ENCODE results near the gene GARS1. TPM values are rescaled to one million over a fixed set of nuclear protein-coding genes. Genes with fewer than 3 reads are reported as not detected.

GARS1 gene, protein sequence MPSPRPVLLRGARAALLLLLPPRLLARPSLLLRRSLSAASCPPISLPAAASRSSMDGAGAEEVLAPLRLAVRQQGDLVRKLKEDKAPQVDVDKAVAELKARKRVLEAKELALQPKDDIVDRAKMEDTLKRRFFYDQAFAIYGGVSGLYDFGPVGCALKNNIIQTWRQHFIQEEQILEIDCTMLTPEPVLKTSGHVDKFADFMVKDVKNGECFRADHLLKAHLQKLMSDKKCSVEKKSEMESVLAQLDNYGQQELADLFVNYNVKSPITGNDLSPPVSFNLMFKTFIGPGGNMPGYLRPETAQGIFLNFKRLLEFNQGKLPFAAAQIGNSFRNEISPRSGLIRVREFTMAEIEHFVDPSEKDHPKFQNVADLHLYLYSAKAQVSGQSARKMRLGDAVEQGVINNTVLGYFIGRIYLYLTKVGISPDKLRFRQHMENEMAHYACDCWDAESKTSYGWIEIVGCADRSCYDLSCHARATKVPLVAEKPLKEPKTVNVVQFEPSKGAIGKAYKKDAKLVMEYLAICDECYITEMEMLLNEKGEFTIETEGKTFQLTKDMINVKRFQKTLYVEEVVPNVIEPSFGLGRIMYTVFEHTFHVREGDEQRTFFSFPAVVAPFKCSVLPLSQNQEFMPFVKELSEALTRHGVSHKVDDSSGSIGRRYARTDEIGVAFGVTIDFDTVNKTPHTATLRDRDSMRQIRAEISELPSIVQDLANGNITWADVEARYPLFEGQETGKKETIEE
- 117 TPM for polyA plus RNA-seq (2013, experiment 1 of 4)
- 132 TPM for polyA plus RNA-seq (2013, experiment 2 of 4)
- 92.0 TPM for polyA plus RNA-seq (2013, experiment 3 of 4)
- 101 TPM for polyA plus RNA-seq (2013, experiment 4 of 4)

DNA sequence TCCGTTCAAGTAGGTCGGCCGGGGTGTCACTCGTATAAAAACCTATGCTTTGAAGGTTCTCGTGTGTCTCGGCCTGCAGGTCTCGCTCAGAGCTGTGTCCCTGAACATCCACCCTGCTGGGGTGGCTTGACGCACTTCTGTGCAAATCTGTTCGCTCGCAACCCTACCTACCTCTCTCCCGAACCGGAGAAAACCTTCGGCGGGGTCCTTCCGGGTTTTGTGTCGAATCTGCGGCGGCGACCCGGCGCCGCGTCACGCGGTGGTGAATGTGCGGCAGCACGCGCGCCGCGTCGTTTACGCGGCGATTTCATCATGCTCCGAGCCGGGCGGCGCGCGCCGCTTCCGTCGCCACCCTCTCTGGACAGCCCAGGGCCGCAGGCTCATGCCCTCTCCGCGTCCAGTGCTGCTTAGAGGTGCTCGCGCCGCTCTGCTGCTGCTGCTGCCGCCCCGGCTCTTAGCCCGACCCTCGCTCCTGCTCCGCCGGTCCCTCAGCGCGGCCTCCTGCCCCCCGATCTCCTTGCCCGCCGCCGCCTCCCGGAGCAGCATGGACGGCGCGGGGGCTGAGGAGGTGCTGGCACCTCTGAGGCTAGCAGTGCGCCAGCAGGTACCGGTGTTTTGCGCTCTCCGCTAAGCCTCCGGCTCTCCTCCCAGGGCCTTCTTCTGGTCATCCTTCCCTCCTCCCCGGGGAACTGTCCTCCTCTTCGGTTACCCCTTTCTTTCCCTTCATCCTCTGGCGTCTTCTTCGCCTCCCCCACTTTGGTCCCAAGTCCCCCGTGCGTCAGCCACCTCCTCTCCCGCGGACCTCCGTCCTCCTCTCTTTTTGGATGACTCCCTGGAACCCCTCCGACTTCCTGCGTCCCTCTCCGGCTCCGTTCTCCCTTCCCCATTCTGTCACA is at the start of gene GARS1:
TSS of gene GARS1 (plus strand) at position 339 of the 896 bp plus-strand sequence. CDS start at position 383, 44 bp downstream.
- Histone ChIP-seq H3K9me3 (ENCODE audit: control insufficient read depth, low read length) (no peaks in the 10 kb centered on the region), H3K27ac (ENCODE audit: insufficient read depth, low read depth, low read length, poor library complexity, severe bottlenecking) (peak within 1 kb of the TSS; percentile 91), H3K4me1 (ENCODE audit: control insufficient read depth, insufficient read depth, low read length) (peaks cover 15% of the 10 kb centered on the region), H3K4me3 (ENCODE audit: insufficient read depth, low read depth, low read length) (peak within 1 kb of the TSS; percentile 94), H3K27me3 (ENCODE audit: control insufficient read depth, insufficient read depth, low read length, poor library complexity, severe bottlenecking) (no peaks in the 10 kb centered on the region), H3K36me3 (ENCODE audit: control insufficient read depth, insufficient read depth, low read length) (peaks cover 4% of the 10 kb centered on the region)
- 0% methylated on average over 84 of the region's 84 CpGs for WGBS, 2 experiments

DNA sequence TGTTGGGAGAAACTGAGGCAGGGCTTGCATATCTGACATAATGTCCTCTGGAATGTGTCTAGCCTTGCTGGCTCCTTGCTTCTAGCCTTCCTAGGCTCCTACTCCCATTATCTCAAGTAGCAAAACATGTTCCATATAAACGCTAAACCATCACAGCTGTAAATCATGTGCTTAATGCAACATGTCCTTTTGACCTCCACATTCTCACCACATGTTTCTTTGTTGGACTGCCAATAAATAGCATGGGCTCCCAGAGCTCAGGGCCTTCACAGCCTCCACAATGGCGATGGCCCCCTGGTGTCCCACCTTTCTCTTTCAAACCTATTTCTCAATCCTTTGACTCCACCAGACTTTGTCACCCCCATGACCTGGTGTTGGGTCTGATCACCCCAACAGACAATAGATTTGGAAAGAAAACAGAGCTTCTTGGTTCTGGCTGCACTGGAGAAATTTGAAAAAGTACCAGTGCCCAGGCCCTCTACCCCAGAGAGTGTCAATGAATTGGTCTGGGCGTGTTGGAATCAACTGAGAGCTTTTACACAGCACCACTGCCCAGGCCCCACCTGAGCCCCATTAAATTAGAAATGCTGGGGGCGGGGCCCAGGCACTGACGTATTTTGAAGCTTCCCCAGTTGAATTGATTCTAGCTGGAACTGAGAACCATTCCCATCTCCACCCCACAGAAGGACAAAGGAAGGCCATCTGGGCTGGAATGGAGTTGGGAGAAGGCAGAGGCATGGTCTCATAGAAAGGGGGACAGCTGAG is 48.7 kb upstream of the GARS1 start:
- no peaks in the 10 kb centered on the region for H3K27me3 ChIP-seq (ENCODE audit: control insufficient read depth, insufficient read depth, low read length, poor library complexity, severe bottlenecking)

DNA sequence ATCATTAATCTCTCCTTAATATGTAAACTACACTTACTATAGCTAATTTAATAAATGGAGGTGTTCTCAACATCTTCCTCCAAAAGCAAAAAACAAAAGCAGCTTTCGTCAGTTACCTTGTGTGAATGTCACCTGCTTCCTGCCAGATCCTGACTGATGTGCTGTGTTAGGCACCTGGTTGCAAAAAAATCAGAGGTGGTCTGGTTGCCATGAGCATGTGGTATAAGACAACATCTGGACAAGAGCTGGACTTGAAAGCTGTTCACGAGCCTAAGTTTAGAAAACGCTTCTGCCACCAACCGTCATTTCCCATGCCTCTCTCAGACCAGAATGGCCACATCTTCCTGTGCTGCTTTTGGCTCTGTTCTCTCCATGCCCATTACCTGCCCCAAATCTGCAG is 48.1 kb upstream of the GARS1 start:
- no peak overlapping the region for H3K4me3 ChIP-seq (ENCODE audit: insufficient read depth, low read depth, low read length)
- H3K4me1 ChIP-seq (ENCODE audit: control insufficient read depth, insufficient read depth, low read length) = peaks cover 22% of the 10 kb centered on the region
- H3K27ac ChIP-seq (ENCODE audit: insufficient read depth, low read depth, low read length, poor library complexity, severe bottlenecking) = no peak overlapping the region
- no peaks in the 10 kb centered on the region for H3K27me3 ChIP-seq (ENCODE audit: control insufficient read depth, insufficient read depth, low read length, poor library complexity, severe bottlenecking)
- no peaks in the 10 kb centered on the region for H3K9me3 ChIP-seq (ENCODE audit: control insufficient read depth, low read length)
- no peaks in the 10 kb centered on the region for H3K36me3 ChIP-seq (ENCODE audit: control insufficient read depth, insufficient read depth, low read length)
- 95 to 97% methylated on average over 4 of the region's 4 CpGs for WGBS, 2 experiments

More for the DNA sequence above, 48.7 kb upstream of the GARS1 start:
- Histone ChIP-seq H3K4me1 (ENCODE audit: control insufficient read depth, insufficient read depth, low read length) (peaks cover 19% of the 10 kb centered on the region), H3K4me3 (ENCODE audit: insufficient read depth, low read depth, low read length) (no peak overlapping the region), H3K9me3 (ENCODE audit: control insufficient read depth, low read length) (no peaks in the 10 kb centered on the region), H3K36me3 (ENCODE audit: control insufficient read depth, insufficient read depth, low read length) (no peaks in the 10 kb centered on the region), H3K27ac (ENCODE audit: insufficient read depth, low read depth, low read length, poor library complexity, severe bottlenecking) (no peak overlapping the region)
- WGBS, 2 experiments = 74 to 78% methylated on average over 5 of the region's 5 CpGs

DNA sequence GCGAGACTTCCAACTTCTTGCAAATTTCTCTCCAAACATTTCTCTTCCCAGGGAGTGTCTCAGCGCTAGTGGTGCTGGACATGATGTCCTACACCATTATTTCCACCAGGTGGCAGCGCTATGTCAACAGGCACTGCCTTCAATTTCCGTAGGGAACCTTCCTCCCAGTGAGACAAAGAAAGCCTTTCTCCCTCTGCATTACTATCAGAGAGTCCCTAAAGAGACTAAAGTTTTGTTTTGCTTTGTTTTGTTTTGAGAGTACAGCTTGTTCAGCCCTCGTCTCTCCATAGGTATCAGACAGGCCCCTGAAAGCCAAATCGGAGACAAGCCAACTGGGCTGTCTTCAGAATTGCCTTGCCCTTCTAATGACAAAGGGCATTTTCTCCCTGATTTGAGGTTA is 45.8 kb upstream of the GARS1 start:
- WGBS, 2 experiments = 5 to 6% methylated on average over 6 of the region's 6 CpGs
- no peaks in the 10 kb centered on the region for H3K36me3 ChIP-seq (ENCODE audit: control insufficient read depth, insufficient read depth, low read length)
- H3K4me3 ChIP-seq (ENCODE audit: insufficient read depth, low read depth, low read length) = no peak overlapping the region
- H3K27me3 ChIP-seq (ENCODE audit: control insufficient read depth, insufficient read depth, low read length, poor library complexity, severe bottlenecking) = no peaks in the 10 kb centered on the region
- peaks cover 22% of the 10 kb centered on the region for H3K4me1 ChIP-seq (ENCODE audit: control insufficient read depth, insufficient read depth, low read length)
- H3K27ac ChIP-seq (ENCODE audit: insufficient read depth, low read depth, low read length, poor library complexity, severe bottlenecking) = peak overlapping the region; percentile 95
- no peaks in the 10 kb centered on the region for H3K9me3 ChIP-seq (ENCODE audit: control insufficient read depth, low read length)

DNA sequence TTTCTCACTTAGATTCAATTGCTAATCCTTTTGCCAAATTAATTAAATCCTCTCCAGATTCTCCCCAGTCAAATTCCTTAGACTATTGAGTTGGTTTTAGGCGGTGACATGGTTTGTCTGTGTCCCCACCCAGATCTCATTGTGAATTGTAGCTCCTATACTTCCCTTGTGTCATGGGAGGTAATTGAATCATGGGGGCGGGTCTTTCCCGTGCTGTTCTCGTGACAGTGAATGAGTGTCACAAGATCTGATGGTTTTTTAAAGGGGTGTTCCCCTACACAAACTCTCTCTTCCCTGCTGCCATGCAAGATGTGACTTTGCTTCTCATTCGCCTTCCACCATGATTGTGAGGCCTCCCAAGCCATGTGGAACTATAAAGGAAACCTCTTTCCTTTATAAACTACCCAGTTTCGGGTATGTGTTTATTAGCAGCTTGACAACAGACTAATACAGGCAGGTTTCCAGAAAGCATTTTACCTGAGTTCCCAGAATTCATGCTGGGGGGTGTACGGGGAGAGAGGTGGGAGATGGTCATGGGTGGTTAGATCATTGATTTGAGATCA is 44.7 kb upstream of the GARS1 start:
- no peaks in the 10 kb centered on the region for H3K36me3 ChIP-seq (ENCODE audit: control insufficient read depth, insufficient read depth, low read length)
- no peaks in the 10 kb centered on the region for H3K9me3 ChIP-seq (ENCODE audit: control insufficient read depth, low read length)
- H3K27ac ChIP-seq (ENCODE audit: insufficient read depth, low read depth, low read length, poor library complexity, severe bottlenecking) = peak overlapping the region; percentile 95
- 50 to 54% methylated on average over 6 to 7 of the region's 7 CpGs for WGBS, 2 experiments
- no peaks in the 10 kb centered on the region for H3K27me3 ChIP-seq (ENCODE audit: control insufficient read depth, insufficient read depth, low read length, poor library complexity, severe bottlenecking)
- H3K4me1 ChIP-seq (ENCODE audit: control insufficient read depth, insufficient read depth, low read length) = peaks cover 22% of the 10 kb centered on the region
- H3K4me3 ChIP-seq (ENCODE audit: insufficient read depth, low read depth, low read length) = no peak overlapping the region

DNA sequence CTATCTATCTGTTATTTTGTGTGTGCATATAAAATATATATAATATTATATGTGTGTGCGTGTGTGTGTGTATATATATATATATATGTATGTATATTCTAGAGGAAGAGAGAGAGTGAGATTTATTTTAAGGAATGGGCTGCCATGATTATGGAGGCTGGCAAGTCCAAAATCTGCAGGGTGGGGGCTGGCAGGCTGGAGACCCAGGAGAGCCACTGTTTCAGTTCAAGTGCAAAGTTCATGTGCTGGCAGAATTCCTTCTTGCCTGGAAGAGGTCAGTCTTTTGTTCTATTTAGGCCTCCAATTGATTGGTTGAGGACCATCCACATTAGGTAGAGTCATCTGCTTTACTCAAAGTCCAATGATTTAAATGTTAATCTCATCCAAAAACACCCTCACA is 42.3 kb upstream of the GARS1 start:
- 29% methylated on average over 1 of the region's 1 CpG; no CpG with 5 or more reads in 1 of the 2 experiments for WGBS, 2 experiments
- H3K27me3 ChIP-seq (ENCODE audit: control insufficient read depth, insufficient read depth, low read length, poor library complexity, severe bottlenecking) = no peaks in the 10 kb centered on the region
- no peaks in the 10 kb centered on the region for H3K9me3 ChIP-seq (ENCODE audit: control insufficient read depth, low read length)
- no peak overlapping the region for H3K27ac ChIP-seq (ENCODE audit: insufficient read depth, low read depth, low read length, poor library complexity, severe bottlenecking)
- H3K4me1 ChIP-seq (ENCODE audit: control insufficient read depth, insufficient read depth, low read length) = peaks cover 34% of the 10 kb centered on the region
- H3K4me3 ChIP-seq (ENCODE audit: insufficient read depth, low read depth, low read length) = no peak overlapping the region
- no peaks in the 10 kb centered on the region for H3K36me3 ChIP-seq (ENCODE audit: control insufficient read depth, insufficient read depth, low read length)

DNA sequence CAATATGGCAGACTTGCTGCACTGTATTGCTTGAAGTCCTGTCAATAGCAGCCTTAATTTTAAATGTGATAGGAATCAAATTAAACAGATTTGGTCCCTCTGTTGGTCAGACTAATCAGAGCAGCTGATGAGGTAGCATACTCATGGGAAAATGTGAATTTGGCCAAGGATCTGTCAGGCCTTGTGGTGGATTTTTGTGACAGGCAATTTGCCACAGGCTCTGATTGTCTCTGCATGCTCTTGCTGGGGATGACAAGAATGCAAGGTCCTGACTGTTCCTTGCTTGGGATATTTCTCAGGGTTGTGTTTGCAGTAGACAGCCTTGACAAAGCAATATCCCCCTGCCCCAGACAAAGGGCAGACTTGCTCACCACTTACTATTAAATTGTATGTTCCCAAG is 41.5 kb upstream of the GARS1 start:
- no peak overlapping the region for H3K4me3 ChIP-seq (ENCODE audit: insufficient read depth, low read depth, low read length)
- no peaks in the 10 kb centered on the region for H3K36me3 ChIP-seq (ENCODE audit: control insufficient read depth, insufficient read depth, low read length)
- peaks cover 39% of the 10 kb centered on the region for H3K4me1 ChIP-seq (ENCODE audit: control insufficient read depth, insufficient read depth, low read length)
- H3K27ac ChIP-seq (ENCODE audit: insufficient read depth, low read depth, low read length, poor library complexity, severe bottlenecking) = no peak overlapping the region
- H3K27me3 ChIP-seq (ENCODE audit: control insufficient read depth, insufficient read depth, low read length, poor library complexity, severe bottlenecking) = no peaks in the 10 kb centered on the region
- no peaks in the 10 kb centered on the region for H3K9me3 ChIP-seq (ENCODE audit: control insufficient read depth, low read length)

DNA sequence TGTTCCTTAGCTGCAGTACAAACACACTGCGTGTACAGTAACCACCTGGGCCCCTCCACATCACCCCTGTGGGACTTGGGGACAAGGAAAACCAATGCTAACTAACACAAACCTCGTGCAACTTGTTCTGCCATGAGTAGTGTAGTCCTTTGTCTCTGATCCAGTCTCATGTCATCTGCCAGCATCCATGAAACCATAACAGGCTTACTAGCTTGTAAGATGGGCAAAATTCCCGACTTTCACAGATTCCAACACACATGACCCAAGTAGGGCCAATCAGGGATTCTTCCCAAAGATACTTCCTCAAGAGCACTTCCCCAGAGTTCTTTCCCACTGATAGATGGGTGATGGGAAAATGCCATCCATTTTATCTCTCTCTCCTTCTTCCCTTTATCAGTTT is 41.1 kb upstream of the GARS1 start:
- WGBS, 2 experiments = 91 to 95% methylated on average over 3 of the region's 3 CpGs
- H3K36me3 ChIP-seq (ENCODE audit: control insufficient read depth, insufficient read depth, low read length) = no peaks in the 10 kb centered on the region
- H3K27ac ChIP-seq (ENCODE audit: insufficient read depth, low read depth, low read length, poor library complexity, severe bottlenecking) = no peak overlapping the region
- H3K9me3 ChIP-seq (ENCODE audit: control insufficient read depth, low read length) = no peaks in the 10 kb centered on the region
- H3K4me1 ChIP-seq (ENCODE audit: control insufficient read depth, insufficient read depth, low read length) = peaks cover 39% of the 10 kb centered on the region
- H3K4me3 ChIP-seq (ENCODE audit: insufficient read depth, low read depth, low read length) = no peak overlapping the region
- no peaks in the 10 kb centered on the region for H3K27me3 ChIP-seq (ENCODE audit: control insufficient read depth, insufficient read depth, low read length, poor library complexity, severe bottlenecking)

DNA sequence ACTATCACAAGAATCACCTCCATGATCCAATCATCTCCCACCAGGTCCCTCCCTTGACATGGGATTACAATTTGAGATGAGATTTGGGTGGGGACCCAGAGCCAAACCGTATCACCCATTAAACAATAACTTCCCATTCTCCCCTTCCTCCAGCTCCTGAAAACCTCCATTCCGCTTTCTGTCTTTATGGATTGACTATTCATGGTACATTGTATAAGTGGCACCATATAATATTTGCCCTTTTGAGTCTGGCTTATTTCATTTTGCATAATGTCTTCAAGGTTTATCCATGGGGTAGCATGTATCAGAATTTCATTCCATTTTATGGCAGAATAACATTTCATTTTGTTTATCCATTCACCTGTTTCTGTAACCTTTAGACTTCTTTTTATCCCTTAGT is 39.2 kb upstream of the GARS1 start:
- Histone ChIP-seq H3K9me3 (ENCODE audit: control insufficient read depth, low read length) (no peaks in the 10 kb centered on the region), H3K27ac (ENCODE audit: insufficient read depth, low read depth, low read length, poor library complexity, severe bottlenecking) (no peak overlapping the region), H3K36me3 (ENCODE audit: control insufficient read depth, insufficient read depth, low read length) (no peaks in the 10 kb centered on the region), H3K4me3 (ENCODE audit: insufficient read depth, low read depth, low read length) (no peak overlapping the region), H3K27me3 (ENCODE audit: control insufficient read depth, insufficient read depth, low read length, poor library complexity, severe bottlenecking) (no peaks in the 10 kb centered on the region), H3K4me1 (ENCODE audit: control insufficient read depth, insufficient read depth, low read length) (peaks cover 23% of the 10 kb centered on the region)
- WGBS, 2 experiments = 97 to 100% methylated on average over 2 of the region's 2 CpGs
